KBM-7 (cell line): ENCODE data around the gene POU2F2.
A peak's percentile ranks its signal among the peaks of the same experiment; 100 is the strongest.

ENCODE experiments used
- DNase-seq: peaks from one replicate; pipeline ENCODE4 v3.0.0-alpha.2; 2015
- in situ Hi-C: fragments of 300-500 bp; cut with MboI; formaldehyde crosslinking; loops from 2 replicates; pipeline ENCODE4 v1.14.3; 2020; ENCODE audit warnings: low sequenced_read_pairs, low pct_unique_long_range_greater_than_20kb, mixed read lengths

The POU2F2 gene

DNA sequence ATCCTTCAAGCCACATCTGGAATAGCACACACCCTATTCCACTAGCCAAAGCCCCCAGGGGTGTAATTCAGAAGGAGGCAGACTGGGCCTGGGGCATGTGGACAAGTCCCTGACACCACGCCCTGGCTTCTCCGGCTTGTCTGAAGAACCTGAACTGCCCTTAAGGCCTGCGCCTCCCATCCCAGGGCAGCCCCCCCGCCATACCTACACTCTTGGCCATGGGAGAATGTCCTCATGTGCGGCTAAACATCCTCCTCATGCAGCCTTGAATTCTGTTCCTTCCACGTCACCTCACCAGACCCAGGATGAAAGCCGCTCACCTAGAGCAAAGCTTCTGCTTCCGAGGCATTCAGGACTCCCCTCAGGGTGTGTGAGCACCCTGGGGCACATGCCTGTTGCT is 24.3 kb upstream of the POU2F2 start:
- in situ Hi-C loops = no loop called here
- DNase-seq = no peak

DNA sequence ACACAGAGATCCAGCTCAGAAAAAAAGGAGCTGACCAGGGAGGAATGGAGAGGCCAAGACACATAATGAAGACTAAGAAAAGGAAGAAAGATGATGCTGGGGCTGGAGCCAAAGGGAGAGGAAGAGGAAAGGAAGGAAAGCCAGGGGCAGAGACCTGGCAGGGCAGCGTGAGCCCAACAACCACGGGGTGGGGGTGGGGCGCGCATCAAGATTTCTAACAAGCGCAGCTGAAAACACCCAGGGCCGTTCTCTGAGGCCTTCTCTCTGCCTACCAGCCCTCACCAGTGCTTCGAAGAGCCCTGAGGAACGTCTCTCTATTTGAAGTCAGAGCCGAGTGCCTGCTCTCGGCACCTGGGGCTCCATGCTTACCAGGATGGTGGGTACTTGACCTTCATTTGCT is 23.6 kb upstream of the POU2F2 start:
- in situ Hi-C loops = no loop called here
- DNase-seq = no peak

DNA sequence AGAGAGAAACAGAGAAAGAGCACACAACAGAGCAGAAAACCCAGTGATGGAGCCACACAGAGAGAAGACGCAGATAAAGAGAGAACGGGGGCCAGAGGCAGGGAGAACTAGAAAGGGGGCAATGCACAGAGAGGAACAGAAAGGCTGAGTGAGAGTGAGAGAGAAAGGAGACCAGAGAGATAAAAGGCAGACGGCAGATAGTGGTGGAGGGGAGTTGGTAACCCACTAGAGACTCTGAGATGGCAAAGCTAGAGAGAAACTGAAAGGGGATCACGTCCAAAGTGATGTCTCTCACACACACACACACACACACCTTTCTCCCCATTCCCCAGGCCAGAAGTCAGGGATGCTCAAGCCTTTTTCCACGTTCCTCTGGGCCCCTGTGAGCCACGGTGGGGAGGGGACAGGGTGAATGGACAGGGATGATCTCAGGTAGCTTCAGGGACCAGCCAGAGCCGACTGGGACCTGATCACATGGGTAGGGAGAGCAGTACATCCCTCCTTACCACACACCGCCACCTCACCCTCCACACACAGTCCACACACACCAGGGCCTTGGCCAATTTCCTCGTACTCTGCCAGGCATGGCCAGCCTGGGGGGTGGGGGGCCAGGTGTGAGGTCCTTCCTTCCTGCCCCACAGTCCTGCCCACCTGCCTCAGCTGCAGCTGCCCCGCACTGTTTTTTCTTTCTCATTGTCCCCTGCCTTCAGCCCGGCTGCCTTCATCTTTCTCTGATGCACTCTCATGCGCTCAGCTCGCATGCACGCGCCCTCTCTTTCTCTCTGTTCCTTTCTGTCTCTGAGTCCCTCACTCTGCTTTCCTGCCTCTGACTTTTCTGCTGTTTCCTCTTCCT is 22.5 kb upstream of the POU2F2 start:
- DNase-seq = no peak
- in situ Hi-C loops = no loop called here

DNA sequence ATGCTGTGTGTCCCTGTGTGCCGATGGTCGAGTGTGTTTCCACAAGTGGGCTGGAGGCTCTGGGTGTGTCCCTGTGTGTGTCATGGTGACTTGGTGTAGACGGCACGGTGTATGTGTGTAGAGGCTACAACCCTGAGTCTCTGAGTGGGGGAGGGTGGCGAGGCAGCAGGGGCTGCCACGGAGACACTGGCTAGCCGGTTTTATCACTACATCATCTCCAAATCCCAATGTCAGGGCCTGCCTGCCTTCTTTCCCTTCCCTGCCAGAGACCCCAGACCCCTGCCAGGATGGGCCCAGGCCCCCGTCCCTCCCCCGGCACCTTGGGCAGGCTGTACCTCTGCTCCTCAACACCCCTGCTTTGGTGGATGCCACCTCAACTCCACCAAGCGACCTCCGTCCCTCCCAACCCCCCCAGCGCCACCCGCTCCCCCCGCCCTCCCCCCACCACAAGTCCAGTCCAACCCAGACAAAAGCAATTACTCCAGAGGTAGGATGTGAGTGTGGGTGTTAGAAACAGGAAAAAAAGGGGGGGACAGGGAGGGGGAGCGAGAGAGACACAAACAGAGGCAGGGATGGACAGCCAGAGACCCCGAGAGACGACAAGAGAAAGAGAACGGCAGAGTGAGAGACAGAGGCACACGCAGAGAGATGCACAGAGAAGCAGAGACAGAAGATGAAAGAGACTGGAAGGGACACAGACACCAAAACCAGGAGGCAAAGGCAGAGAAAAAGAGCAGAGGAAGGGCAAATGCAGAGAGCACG is 21.6 kb upstream of the POU2F2 start:
- in situ Hi-C loops = no loop called here
- DNase-seq = no peak

DNA sequence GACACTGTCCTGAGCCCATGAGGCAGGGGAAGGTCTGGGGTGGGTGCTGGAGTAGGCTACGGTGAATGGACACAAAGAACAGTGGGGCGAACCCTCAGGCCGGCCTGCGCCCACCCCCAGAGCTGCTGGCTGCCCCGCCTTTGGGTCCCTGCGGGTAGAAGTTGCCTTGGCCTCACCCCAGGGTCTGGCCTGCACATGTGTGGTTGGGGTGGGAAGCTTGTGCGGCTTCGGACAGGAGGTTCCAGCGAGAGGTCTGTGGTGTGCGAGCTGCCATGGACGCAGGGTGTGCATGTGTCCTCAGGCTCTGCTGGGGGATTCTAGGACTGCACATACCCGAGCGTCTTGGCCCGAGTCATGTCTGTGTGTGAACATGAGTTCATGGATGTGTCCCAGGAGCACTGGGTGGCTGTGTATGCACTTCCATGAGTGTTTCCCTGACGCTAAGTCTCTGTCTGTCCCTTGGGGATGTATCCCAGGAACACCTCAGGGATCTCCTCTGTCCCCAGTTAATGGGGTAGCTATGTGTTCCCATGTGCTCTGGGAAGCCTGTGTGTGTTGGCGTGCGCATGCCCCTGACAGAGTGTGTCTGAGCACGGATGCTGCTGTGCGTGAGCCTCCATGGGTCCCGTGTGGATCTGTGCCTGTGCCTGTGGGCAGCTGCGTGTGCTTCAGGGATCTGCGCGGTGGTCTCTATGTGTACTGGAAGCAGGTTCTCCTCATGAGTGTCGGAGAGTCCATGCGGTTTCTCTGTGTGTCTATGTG is 20.8 kb upstream of the POU2F2 start:
- in situ Hi-C loops = no loop called here
- DNase-seq = no peak

DNA sequence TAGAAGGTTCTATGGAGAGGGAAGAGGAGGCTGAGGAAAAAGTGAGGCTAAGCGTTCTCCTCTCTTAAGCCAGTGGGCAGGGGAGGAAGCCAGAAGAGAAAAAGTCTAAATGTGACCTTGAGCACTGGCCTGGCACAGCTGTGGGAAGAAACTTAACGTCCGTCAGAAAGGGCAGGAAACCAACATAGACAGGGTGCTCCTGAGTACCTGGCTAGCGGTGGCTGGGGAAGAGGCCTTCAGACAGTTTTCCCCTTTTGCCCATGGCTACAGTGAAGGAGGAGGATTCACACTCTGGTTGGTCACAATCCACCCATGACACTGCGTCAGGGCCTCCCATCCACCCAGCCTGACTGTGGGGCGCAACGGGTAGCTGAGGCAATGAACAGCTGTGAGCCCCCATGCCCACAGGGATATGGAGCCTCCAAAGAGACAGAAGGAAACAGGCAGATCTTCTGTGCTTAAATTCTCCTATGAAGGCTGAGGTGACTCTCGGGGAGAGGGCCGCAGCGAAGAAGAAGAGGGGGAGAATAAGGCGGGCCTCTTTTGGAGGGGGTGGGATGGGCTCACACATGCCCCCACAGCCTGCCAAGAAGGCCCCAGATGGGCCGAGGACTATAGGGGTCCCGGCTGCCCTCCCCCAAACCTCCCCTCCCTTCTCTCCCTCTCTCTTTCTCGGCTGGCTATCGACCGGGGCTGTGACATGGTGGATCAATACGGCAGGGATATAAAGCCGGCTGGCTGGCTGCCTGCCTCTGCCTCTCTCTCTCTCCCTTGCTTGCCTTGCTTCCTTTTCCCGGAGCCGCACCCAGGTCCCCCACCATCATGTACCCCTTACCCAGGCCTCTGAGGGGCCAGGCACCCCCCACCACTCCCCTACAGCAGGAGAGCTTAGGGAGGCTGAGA is 19.8 kb upstream of the POU2F2 start:
- in situ Hi-C loops = no loop called here
- DNase-seq = no peak

DNA sequence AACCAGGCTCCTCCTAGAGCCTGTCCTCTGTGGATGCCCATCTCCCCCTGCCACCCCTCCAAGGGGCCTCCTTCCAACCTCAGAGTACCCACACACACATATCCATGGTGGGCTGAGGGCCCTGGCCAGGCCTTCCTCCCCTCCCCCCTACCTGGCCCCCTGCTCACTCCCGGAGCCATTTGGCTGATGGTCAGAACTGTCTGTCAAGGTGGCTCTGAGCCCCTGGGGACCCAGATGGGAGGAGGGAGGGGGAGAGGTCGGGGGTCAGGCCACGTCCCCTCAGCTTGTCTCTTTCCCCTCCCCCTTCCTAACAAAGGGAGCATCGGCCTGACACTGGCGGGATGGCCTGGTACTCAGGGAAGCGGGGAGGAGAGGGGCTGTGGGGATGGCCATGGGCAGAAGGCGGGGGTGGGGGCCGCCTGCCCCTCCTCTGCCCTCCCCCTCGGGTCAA is 18.7 kb upstream of the POU2F2 start:
- no peak for DNase-seq
- in situ Hi-C loops = no loop called here

DNA sequence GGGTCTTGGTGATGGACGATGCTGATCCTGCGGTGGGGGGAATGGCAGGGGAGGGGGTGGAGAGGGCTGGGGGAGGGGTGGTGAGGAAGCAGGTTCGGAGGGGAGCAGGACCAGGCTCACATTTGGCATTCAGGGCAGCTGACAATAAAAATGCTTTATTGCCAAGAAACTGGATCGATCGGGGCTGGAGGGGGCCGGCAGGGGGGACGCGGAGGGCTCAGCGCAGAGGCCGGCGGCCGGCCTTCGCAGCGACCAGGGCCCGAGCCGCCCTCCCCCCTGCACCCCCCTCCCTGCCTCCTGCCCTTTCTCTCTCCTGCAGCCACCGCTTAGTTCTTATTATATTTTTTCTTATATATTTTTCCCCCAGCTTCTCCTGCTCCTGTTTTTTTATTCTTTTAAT is 18.1 kb upstream of the POU2F2 start:
- no peak for DNase-seq
- in situ Hi-C loops = no loop called here

DNA sequence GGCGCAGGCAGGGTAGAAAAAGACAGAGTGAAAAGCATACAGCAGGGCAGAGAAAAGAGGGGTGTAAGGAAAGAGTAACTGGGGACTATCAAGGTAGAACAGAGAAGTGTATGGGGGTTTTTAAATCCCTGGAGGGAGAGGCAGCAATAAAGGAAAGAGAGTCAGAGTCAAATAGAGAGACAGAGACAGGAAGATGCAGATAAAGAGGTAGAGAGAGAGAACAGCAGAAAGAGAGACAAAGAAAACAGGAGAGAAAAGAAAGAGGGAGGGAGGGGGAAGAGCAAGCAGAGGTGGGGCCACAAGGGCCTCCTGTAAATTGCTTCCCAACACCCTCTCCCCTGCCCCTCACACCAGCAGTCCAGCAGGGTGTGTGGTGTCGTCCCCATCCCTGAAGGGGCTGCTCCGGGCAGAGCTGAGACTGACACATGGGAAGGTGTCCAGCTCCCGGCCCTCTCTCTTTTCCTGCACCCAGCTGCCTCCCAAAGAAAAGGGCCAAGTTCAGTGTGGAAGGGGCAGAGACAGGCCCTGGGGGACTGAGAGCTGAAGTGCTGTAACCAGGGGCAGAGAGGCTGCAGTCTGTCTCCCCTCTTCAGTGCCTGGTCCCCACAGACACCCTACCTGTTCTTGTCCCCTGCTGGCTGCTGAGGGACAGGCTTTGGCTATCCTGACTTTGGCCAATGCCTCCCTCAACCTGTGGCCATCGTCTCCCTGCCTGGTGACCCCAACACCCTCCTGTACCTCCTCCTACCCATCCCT is 17.4 kb upstream of the POU2F2 start:
- in situ Hi-C loops = no loop called here
- no peak for DNase-seq

DNA sequence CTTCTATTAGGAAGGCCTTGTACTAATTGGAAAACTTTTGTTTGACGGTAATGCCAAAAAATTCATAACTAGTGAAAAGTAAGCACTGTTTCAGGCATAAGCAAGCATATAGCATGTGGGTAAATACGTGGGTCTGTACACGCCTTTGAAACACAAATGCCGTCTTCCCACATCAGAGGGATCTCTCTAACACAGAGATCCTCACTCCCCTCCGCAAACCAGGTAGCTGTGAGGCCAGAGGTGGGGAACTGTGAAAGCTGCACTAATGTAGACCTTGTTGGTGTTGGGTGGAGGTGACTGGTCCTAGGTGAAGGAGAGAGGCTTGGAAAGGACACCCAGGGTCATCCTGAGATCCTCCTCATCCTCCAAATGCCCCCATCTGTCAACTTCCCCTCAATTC is 16.0 kb upstream of the POU2F2 start:
- in situ Hi-C loops = no loop called here
- DNase-seq = no peak

DNA sequence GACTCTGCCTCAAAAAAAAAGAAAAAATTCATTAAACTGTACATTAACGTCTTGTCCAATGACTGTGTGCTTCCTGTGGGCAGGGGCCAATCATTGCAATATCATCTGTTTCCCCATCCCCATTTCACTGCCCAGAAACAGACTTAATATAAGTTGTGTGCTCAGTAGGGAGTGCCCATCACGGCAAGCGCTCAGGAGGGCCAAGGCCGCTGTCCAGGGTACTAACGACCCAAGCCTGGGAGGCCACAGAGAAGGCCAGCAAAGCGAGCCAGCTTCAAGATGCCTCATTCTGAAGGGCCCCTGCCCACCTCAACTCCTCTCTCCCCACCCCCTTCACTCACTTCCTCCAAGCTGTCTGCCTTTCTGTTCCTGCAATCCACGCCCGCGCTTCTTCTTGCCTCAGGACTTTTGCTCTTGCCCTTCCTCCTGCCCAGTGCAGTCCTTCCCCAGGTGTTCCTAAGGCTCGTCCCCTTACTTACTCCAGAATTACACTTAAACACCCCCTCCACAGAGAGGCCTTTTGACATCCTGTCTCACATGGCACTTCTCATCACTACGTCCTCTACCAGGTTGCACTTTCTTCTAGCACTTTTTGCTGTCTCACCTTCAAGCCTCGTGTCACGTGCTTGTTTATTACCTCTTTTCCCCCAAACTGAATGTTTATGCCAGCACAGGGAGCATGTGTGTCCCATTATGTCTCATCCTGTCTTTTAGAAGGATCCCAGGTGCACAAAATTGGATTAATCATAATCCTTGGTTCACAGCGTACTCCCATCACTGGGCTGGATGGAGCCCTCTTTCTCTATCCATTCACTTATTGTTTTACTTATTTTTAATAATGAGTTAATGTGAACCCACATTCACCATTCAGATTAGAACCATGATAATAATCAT is 11.3 kb upstream of the POU2F2 start:
- DNase-seq = peak; percentile 39
- in situ Hi-C loops = no loop called here

DNA sequence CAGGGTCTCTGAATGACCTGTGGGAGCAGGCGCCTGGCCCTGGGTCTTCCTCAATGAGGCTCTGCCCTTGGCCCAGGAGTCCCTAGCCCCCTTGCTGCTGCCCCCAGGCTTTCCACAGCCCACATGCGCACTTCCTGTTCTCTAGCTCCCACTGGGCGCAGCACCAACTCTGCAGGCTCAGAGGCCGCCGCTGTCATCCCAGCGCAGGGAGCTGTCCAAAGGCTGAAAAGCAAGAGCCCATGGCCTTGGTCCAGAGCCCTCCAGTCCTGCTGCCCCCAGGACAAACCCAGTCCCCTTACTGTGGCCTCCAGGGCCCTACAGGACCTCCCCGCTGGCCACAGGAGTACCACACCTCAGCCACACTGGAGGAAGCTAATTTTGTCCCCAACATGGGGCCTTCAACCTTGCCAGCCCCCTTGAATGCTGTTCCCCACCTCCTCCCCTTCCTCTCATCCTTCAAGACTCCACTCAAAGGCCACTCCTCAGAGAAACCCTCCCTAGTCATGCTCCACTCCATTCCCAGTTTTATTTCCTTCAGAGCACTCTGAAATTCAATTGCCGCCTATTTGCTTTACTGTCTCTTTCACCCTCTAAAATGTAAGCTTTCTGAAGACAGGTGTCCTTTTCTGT is 8.0 kb upstream of the POU2F2 start:
- in situ Hi-C loops = no loop called here
- peak; percentile 81 for DNase-seq

DNA sequence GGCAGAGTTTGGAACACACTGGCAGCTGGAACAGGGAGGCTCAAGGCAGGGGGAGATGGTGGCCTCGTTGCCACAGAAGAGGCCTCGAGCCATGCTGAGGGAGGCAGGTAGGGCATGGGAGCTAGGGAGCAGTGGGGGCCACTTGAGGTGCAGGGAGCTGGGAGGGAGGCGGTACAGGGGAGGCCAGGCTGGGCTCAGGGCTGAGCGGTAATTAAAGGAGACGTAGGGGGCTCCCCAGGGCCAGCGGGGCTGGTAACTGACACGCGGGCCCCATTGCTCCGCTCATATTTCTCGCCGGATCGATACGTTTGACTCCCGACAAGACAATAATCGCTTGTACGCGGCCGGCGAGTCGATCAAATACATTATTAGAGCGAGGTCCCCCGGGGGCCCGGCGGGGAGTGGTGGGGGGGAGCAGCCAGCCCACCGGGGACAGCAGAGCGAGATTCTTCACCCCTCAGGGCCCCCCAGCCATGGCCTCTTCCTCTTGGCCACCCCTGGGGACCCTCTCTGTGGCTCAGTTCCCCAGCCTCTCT is 2.4 kb upstream of the POU2F2 start:
- no peak for DNase-seq
- in situ Hi-C loops = no loop called here

DNA sequence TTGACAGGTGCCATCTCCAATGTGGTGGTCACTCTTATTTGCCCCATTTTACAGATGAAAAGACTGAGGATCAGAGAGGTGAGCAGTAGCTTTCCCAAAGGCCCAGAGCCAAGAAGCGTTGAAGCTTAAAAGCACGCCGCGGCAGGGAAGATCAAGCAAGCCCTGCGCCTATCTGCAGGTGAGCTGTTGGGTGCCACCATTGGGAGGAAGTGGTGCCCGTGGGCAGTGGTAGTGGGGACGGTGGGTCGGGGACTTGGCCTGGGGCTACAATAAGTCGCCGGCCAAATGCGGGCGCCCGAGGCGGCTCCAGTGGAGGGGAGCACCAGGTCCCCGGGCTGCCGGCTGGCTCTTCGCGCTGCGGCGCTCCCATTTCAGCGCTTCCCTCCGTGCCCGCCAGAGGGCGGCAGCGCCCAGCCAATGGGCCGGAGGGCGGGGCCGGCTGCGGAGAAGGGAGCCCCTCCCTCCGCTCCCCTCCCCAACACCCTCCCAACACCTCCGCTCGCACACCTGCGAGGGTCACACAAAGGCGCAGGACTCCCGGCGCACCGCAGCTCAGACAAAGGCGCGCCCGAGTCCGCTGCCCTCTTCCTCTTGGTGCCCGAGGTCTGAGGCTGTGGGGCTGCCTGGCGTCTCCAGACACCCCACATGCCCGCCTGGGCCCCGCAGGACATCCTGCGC is 744 bp upstream of the POU2F2 start:
- DNase-seq = peak; percentile 79
- in situ Hi-C loops = no loop called here

DNA sequence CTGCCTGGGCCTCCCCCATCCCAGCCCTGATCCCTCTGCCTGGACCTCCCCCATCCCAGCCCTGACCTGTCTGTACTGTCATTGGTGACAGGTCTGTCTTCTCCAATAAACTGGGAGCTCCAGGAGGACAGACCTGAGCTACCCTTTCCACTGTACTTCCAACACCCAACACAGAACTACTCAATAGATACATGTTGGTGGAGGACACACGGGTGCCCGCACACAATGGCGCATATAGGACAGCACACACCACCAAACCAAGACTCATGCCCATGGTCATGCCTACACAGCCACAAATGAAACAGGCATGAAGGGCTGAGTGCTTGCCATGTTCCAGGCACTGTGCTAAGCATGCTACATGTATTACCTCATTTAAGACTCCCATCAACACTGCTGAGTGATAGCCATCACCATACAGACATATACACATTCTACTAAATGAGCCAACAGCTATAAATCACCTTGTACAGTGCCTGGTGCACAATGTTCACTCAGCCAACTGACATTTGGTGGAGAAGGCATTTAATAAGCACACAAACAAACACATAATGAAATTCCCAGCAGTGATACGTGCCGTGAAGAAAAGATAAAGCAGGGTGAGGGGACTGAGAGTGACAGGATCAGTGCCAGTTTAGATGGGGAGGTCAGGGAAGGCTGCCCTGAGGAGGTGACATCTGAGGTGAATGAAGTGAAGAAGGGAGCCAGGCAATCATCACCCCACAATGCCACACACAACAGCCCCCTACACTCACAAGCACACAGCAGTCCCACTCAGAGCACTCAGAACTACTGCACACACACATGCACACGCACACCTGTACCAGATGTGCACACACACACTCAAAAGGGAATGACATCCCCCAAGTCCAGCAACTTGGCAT is 857 bp downstream of the POU2F2 start:
- DNase-seq = no peak
- in situ Hi-C loops = no loop called here
